ENCODE results near the gene MYO5A.

DNA sequence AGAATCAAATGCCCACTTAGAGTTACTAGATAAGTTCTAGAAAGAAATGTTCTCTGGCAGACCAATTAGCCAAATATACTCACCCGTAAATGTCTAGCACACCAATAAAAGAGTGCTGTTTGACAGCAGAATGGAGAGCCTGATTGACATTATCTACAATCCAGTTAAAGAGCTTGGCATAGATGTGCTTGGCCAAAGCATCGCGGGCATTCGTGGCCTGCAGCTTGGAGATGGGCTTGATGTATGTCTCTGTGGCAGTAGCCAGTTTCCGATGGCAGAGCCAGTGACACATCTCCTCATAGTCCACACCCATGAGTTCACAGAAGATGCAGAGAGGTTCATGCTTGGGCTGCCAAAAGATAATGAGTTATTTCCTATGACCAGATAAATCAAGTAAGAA, 131.6 kb downstream of the MYO5A start:
- TF ChIP-seq, protein P1, sequence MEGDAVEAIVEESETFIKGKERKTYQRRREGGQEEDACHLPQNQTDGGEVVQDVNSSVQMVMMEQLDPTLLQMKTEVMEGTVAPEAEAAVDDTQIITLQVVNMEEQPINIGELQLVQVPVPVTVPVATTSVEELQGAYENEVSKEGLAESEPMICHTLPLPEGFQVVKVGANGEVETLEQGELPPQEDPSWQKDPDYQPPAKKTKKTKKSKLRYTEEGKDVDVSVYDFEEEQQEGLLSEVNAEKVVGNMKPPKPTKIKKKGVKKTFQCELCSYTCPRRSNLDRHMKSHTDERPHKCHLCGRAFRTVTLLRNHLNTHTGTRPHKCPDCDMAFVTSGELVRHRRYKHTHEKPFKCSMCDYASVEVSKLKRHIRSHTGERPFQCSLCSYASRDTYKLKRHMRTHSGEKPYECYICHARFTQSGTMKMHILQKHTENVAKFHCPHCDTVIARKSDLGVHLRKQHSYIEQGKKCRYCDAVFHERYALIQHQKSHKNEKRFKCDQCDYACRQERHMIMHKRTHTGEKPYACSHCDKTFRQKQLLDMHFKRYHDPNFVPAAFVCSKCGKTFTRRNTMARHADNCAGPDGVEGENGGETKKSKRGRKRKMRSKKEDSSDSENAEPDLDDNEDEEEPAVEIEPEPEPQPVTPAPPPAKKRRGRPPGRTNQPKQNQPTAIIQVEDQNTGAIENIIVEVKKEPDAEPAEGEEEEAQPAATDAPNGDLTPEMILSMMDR (IDR thresholded peaks at IDR 0.05): no peak
- no peak for TF ChIP-seq EZH2 (IDR thresholded peaks at IDR 0.05; ENCODE audit: borderline replicate concordance, insufficient read depth, low read depth, low read length, poor library complexity, severe bottlenecking)

Measured in B cell (primary cell).